Inferior parietal cortex (tissue), 1 donor: ENCODE data around the gene LAMP2.
A peak's percentile ranks its signal among the peaks of the same experiment; 100 is the strongest.
"Not testable (repeated sequence)": the region's sequence is repeated elsewhere in the genome, so short reads cannot be mapped to it uniquely, and the experiment has no call there.

Source experiments
- DNase-seq: peaks from one replicate; pipeline ENCODE4 v3.0.0-alpha.2; 2016; ENCODE audit errors: extremely low spot score

The LAMP2 gene

GRCh38 chrX:120468825-120469525, at the start of gene LAMP2:
Gene LAMP2, minus strand, starts transcription at chrX:120469296. Its CDS starts 127 bp downstream, at chrX:120469169.
- peak; percentile 87 for DNase-seq

DNA sequence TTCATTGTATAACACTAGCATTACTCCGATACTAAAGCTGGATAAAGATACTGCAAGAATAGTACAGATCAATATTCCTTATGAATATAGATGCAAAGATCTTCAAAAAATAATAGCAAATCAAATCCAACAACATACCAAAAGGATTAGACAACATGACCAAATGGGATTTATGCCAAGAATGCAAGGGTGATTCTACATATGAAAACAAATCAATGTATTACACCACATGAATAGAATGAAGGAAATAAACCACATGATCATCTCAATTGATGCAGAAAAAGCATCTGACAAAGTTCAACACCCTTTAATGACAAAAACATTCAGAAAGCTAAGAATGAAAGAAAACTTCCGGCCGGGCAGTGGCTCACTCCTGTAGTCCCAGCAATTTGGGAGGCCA, 48.8 kb upstream of the LAMP2 start:
- no peak for DNase-seq

DNA sequence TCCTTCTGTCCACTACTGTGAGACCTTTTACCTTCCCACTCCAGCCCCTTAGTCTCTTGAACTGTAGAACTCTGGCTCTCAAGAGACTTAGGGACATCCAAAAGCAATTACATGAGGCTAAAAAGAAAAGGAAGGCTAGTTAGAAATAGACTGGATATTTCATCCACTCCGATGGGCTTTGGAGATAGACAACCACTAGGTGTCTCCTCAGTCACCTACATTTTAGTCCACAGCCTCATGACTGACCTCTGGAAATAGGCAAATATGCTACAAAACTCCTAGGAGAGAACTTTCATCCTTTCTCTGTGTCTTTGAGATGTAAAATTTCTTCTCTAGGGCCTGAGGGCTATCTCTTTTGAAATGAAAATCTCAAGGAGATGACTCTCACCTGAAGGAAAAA, 45.1 kb upstream of the LAMP2 start:
- no peak for DNase-seq

DNA sequence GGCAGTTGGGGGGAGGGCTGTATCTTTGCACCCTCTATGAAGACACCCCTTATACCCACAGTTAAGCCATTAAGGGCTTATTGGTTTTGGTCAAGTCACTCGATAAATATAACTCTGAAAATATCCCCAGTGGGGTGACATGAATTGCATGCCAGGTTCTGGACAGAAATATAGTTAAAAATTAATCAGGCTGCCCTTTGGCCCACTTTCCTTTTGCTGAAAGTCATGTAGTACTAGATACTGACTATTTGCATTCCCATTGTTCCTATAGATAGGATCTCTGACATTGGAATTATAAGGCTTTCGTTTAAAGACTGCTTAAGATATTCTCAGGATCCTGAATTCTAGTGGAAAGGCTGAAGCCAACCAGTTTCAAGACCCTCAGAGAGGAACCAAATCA, 43.5 kb upstream of the LAMP2 start:
- no peak for DNase-seq

GRCh38 chrX:120512222-120512621, 43.1 kb upstream of the LAMP2 start:
- DNase-seq: no peak

DNA sequence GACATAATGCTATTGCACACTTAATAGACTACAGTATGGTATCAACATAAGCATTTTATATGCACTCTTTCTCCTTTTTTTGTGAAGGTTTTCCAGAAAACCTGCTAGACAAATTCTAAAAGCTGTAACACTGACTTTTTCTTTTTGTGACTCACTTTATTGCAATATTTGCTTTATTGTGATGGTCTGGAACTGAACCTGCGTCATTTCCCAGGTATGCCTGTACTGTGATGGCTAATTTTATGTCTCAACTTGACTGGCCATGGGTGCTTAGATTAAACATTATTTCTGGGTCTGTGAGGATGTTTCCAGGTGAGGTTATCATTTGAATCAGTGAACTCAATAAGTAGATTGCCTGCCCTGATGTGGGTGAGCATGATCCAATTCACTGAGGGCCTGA, 35.5 kb upstream of the LAMP2 start:
- DNase-seq: no peak

DNA sequence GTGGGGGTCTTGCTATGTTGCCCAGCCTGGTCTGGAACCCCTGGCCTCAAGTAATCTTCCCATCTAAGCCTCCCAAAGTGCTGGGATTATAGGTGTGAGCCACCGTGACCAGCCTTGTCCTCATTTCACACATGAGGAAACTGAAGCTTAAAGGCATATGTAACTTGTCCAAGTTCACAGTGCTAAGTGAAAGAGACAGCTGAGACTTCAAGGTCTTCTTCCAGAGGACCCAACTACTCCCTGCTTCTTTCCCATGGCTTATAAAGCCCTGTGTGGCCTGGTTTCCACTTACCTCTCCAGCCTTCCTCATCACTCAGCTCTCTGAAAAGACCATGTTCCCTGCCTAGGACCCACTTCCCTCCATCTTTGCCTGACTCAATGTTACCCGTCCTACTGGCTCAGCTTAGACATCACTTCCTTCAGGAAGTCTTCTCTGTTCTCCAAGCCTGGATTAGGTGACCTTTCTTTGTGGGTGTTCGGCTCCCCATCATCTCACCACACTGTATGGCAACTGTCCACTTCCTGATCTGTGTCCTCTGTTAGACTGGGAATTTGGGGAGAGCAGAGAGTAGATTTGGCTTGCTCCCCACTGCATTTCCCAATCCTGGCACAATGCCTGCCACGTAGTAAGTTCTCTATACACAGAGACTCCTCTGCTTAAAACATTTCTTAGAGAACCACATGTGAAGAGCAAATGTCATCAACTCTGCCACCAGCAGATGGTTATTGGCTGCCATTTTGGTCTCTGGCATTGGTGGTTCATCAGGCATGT, 30.4 kb upstream of the LAMP2 start:
- no peak for DNase-seq

DNA sequence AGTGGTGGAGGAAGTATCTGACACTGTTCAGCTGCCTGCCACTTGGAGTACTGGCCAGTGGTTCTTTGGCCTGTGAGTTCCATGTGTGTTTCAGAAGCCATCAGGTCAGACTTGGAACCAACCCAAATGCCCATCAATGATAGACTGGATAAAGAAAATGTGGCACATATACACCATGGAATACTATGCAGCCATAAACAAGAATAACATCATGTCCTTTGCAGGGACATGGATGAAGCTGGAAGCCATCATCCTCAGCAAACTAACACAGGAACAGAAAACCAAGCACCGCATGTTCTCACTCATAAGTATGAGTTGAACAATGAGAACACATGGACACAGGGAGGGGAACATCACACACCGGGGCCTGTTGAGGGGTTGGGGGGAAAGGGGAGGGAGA, 21.0 kb upstream of the LAMP2 start:
- not testable (repeated sequence) for DNase-seq

DNA sequence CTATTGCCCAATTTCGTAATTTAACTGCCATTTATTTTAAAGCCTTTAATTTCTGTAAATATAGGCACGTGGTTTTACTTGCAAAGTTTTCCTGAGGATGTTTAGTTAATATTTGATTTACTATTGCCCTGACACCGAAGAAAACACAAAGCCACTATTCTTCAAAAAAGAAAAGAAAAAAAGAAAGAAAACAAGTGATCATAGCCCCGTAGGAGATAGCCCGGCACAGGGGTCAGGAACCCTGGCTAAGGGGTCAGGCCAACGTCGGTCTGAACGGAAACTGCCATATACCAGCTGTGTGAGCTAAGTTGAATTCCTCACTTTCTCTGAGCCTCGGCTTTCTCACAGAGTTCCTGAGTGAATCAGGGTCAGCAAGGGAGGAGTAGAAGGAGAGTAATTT, 17.7 kb upstream of the LAMP2 start:
- no peak for DNase-seq

DNA sequence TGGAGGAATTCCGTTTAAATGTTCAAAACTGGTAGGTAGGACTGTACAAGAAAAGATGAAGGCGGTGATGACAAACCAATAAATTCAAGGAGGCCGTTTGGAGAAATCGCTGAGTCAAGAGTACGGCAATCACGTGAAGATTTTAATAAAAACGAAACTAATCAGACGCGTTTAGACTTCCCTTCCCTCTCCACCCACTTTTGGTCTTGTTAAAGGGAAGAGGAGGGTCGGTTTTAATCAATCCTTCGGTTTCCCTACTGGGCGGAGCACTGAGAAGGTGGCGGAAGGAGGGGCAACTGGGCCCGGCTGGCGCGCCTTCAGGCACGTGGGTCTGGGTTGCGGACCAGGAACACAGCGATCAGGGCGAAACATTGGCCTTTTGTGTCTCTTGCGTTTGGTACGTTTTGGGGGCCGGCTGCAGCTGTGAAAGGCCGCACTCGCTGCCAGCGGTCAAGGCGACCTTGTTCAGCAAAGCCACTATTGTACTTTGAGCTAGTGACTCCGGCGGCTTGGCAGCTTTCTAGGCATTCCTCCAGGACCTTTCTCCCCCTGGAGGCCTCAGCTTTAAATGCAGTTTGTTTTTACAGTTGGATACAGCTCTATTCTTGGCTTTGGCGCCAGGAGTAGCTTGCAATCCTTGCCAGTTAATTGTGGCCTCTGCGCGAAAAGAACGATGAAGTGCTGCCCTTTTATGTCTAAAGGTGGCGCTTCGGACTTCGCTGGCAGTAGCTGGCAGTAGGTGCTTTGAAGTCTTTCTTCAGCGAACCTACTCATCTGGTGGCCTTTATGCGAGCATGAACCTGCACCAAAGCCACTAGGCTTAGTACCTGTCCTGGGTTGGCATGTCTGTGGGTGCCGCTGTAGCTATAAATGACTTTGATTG, 16.8 kb upstream of the LAMP2 start:
- peak; percentile 82 for DNase-seq

- no peak for DNase-seq
These were observed 16.2 kb upstream of the LAMP2 start for GRCh38 chrX:120485315-120485637.

DNA sequence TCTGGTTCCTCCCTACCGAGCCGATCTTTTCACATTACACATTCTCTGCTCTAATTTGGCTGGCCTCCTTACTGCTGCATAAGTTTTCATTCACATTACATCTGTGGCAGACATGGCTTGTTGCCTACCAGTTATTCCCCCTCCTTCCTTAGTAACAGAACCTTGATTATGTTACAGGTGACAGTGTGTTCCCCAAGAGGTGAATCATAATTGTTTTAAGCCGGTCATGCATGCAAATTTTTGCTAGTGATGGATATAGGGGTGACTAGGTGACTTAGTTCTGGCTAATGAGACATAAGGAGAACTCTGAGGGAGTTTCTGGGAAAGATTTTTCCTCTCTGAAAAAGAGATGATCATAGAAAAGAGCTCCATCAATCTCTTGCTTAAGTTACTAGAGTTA, 8.4 kb upstream of the LAMP2 start:
- no peak for DNase-seq

DNA sequence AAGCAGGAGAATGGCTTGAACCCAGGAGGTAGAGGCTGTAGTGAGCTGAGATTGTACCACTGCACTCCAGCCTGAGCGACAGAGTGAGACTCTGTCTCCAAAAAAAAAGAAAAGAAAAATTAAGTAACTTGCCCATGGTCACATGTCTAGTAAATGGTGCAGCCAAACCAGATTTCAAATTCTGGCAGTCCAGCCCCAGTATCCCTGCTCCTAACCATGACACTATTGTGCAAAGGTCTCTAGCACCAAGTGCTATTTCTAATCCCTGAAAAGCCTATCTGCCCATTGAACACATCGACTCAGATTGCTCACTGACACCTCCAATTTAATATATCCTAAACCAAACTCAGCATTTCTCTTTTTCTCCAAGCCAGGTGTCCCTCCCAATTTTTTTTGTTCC, 7.6 kb upstream of the LAMP2 start:
- no peak for DNase-seq

GRCh38 chrX:120475447-120475846, 6.4 kb upstream of the LAMP2 start:
- DNase-seq: not testable (repeated sequence)

DNA sequence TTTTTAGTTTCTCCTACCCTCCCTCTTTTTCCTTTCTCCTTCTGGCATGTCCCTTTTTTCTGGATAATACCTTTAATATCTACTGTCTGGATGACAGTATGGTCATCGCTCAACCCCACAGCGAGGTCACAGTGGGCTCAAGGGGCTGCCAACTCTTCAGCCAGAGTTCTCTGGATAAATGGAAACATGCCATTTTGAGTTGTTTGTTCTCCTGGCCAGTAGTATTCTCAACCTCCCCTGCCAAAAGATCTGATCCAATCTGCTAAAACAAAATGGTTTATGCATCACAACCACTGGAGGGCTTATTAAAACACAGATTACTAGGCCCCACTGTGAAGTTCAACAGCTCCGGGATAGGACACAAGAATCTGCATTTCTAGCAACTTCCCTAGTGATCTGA, 5.0 kb upstream of the LAMP2 start:
- no peak for DNase-seq

GRCh38 chrX:120469657-120470056, 561 bp upstream of the LAMP2 start:
- not testable (repeated sequence) for DNase-seq

DNA sequence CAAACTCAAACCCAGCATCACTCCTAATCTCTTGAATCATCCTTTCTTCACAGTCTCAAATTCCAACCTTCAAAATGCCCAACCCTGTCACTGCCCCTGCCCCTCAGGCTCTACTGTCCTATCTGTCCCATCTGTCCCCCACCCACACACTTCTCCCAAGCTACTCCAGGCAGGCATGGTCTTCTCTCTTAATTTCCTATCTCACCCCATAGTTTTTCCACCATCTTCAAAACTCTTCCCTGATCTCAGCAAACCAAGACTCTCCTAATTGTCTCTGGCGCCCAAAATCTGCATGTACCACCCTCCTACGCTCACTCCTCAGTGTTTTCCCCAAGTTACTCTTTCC, 644 bp downstream of the LAMP2 start:
- DNase-seq: no peak

DNA sequence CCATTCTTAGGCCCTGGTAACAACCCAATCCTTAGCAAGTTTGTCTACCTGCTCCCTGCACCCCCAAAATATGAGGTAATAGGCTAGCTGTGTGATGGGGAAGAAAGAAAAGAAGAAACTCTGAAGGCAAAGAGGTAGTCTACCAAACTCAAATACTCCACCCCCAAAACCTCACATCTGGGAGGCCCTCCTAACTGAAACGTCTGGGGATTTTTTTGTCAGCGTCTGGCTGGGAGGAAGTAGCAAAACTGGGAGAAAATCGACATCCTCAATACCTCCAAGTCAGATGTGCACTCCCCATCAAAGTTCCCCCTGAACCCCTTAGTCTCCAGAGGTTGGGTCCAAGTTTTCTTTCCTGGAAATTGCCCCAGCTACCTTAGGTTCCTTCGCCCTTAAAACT, 1.0 kb downstream of the LAMP2 start:
- DNase-seq: no peak

- DNase-seq: no peak
These were observed 4.7 kb downstream of the LAMP2 start for GRCh38 chrX:120464411-120464810.

- DNase-seq: no peak
These were observed 5.9 kb downstream of the LAMP2 start for GRCh38 chrX:120463241-120463640.

GRCh38 chrX:120462370-120462769, 6.7 kb downstream of the LAMP2 start:
- no peak for DNase-seq

GRCh38 chrX:120459309-120459708, 9.8 kb downstream of the LAMP2 start:
- DNase-seq: no peak

DNA sequence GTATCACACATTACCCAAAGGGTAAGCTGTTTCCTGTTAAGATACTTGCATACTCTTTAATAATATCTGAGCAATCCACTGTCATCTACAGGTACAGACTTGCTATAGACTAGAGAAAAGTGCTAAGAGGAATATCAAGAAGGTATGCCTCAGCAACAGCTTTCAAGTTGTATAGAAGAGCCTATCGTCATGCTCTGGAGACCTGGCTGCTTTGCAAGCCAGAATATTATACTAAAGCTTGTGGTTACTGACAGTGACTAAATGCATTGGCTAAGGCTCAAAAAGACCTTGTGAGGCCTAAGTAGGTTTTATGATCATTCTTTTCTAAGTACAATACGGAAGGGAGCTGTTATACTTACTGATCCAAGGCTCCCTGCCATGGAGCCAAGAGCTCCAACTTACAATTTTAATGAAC, 11.3 kb downstream of the LAMP2 start:
- no peak for DNase-seq
